ENCODE measurements around the gene C4orf51. TPM values are rescaled to one million over a fixed set of nuclear protein-coding genes. Genes with fewer than 3 reads are reported as not detected.

Gene C4orf51
- total and polyA plus RNA-seq, 2 of the 4 experiments (the other 2 are of a cell fraction): not detected

- no peak for TF ChIP-seq ELK1 (IDR thresholded peaks at IDR 0.05; ENCODE audit: borderline replicate concordance, low read depth, low read length)
Observed at GRCh38 chr4:145732895-145733880, 53.2 kb downstream of the C4orf51 start (continued).

GRCh38 chr4:145734031-145734430 is 54.1 kb downstream of the C4orf51 start:
- peak overlapping the region; percentile 87 for H2AFZ ChIP-seq (replicated peaks; ENCODE audit: low read length, poor library complexity)
- peak overlapping the region; percentile 98 for H3K18ac ChIP-seq (ENCODE audit: low read depth, low read length)
- intact Hi-C loops (cut with micrococcal nuclease): loop anchor here (1.0 to 10.0 kb wide), 5 partner anchors 55 to 519 kb away; partner anchors contain the start of genes MMAA and SMAD1
- H4K5ac ChIP-seq (ENCODE audit: low read depth, low read length): peak overlapping the region; percentile 94
- H3K9me3 ChIP-seq (ENCODE audit: control insufficient read depth, insufficient read depth, low read length): no peaks in the 10 kb centered on the region
- H4K8ac ChIP-seq (ENCODE audit: low read depth in 2 of 2, low read length in 2 of 2): peak overlapping the region; percentile 93 to 98
- no peaks in the 10 kb centered on the region for H3K36me3 ChIP-seq (ENCODE audit: control insufficient read depth, insufficient read depth, low read length)
- peak overlapping the region; percentile 98 for H2BK120ac ChIP-seq (ENCODE audit: low read depth, low read length)
- H3K4me2 ChIP-seq (ENCODE audit: low read depth, low read length): peak overlapping the region; percentile 77
- H3K4me1 ChIP-seq (ENCODE audit: control insufficient read depth, insufficient read depth, low read length): peaks cover 28% of the 10 kb centered on the region
- CTCF ChIA-PET: no interaction called here
- dilution Hi-C loops (cut with HindIII; ENCODE audit: low sequenced_read_pairs, unreplicated experiment): no loop called here
- peak overlapping the region; percentile 92 for H3K27ac ChIP-seq (ENCODE audit: insufficient read depth, low read length)
- peak overlapping the region; percentile 99 for H3K23ac ChIP-seq (ENCODE audit: low read depth, low read length)
- H2BK5ac ChIP-seq (ENCODE audit: low read depth, low read length, poor library complexity, severe bottlenecking): peak overlapping the region; percentile 100
- peaks cover 0 to 6% of the 10 kb centered on the region in 2 experiments; a peak in 2 of 4 replicates for H3K79me1 ChIP-seq (ENCODE audit: low read depth in 1 of 2, low read length in 2 of 2)
- peak overlapping the region; percentile 99 for H3K4ac ChIP-seq (ENCODE audit: low read depth, low read length)
- peak overlapping the region; percentile 97 for H3K56ac ChIP-seq (ENCODE audit: extremely low read depth, insufficient read depth, low read length)
- POLR2A ChIA-PET (ENCODE audit: unreplicated experiment): interaction anchor here (0.6 kb wide), 1 partner anchor 22 kb away, joined by 5 read pairs; no protein-coding TSS in a partner anchor
- peaks cover 19% of the 10 kb centered on the region for H3K9me1 ChIP-seq (ENCODE audit: insufficient read depth, low read length)
- WGBS, 2 experiments (ENCODE audit: extremely low coverage in 2 of 2, insufficient read length in 1 of 2): 74% methylated on average over 6 of the region's 7 CpGs; no CpG with 5 or more reads in 1 of the 2 experiments
- H3K14ac ChIP-seq (replicated peaks; ENCODE audit: low read depth, low read length): peak overlapping the region; percentile 99
- in situ Hi-C loops (cut with MboI; ENCODE audit: low sequenced_read_pairs): no loop called here
- H2BK20ac ChIP-seq (ENCODE audit: low read depth, low read length): peak overlapping the region; percentile 98
- H2AK9ac ChIP-seq (replicated peaks; ENCODE audit: low read depth, low read length, poor library complexity): peak overlapping the region; percentile 99
- ATAC-seq (ENCODE audit: low read depth) (no peak), DNase-seq (no peak)
- peak overlapping the region; percentile 99 for H4K91ac ChIP-seq (ENCODE audit: insufficient read depth, low read depth, low read length)
- BruUV-seq (replicated peaks): no TSS peak
- peak overlapping the region; percentile 95 for H2BK15ac ChIP-seq (ENCODE audit: low read depth, low read length)
- peak overlapping the region; percentile 94 for H2AK5ac ChIP-seq (ENCODE audit: low read depth, low read length)
- H4K20me1 ChIP-seq (ENCODE audit: insufficient read depth, low read length): no peaks in the 10 kb centered on the region
- peak overlapping the region; percentile 80 for H3K9ac ChIP-seq (ENCODE audit: low read depth, low read length)
- H3K4me3 ChIP-seq (ENCODE audit: insufficient read depth, low read depth, low read length): peak overlapping the region; percentile 12; the same call in 1 of the 2 replicates
- no peaks in the 10 kb centered on the region for H3K27me3 ChIP-seq (ENCODE audit: control insufficient read depth, insufficient read depth, low read length)
- TF ChIP-seq FOS (IDR thresholded peaks at IDR 0.05; ENCODE audit: low read depth, low read length) (no peak), NFE2L2 (IDR thresholded peaks at IDR 0.05; ENCODE audit: low read depth, low read length) (no peak), CHD1 (IDR thresholded peaks at IDR 0.05; ENCODE audit: low read depth, low read length) (no peak), ELK1 (IDR thresholded peaks at IDR 0.05; ENCODE audit: borderline replicate concordance, low read depth, low read length) (no peak), RFX5 (IDR thresholded peaks at IDR 0.05; ENCODE audit: low read depth, low read length) (no peak), MXI1 (IDR thresholded peaks at IDR 0.05; ENCODE audit: borderline replicate concordance, low read depth, low read length) (no peak), BHLHE40 (IDR thresholded peaks at IDR 0.05; ENCODE audit: low read depth, low read length) (no peak), USF2 (IDR thresholded peaks at IDR 0.05; ENCODE audit: low read depth, low read length) (no peak), RAD21 (IDR thresholded peaks at IDR 0.05; ENCODE audit: low read length) (no peak), MAFK (IDR thresholded peaks at IDR 0.05; ENCODE audit: low read depth, low read length) (no peak)
